VCaP (cell line): ENCODE measurements around the gene GH1.
"Not testable (repeated sequence)": the region's sequence is repeated elsewhere in the genome, so short reads cannot be mapped to it uniquely, and the experiment has no call there.

Experiments used
- H3K27ac ChIP-seq: fragments of 450-650 bp; 2 replicates; pipeline ENCODE4 v1.5.1; 2017
- TF ChIP-seq, protein P1 (sequence below): fragments of 450-650 bp; conservative IDR thresholded peaks from 2 replicates; pipeline ENCODE4 v1.5.1; 2017; ENCODE audit warnings: mild to moderate bottlenecking, moderate library complexity

GH1 gene

GRCh38 chr17:63881935-63882601 is 36.6 kb downstream of the GH1 start, which contains the start of gene GH2:
TSS of gene GH2 (minus strand) at chr17:63881944. CDS start at chr17:63881801, 143 bp downstream.
- H3K27ac ChIP-seq: no peak within 1 kb of the TSS
- TF ChIP-seq, protein P1, sequence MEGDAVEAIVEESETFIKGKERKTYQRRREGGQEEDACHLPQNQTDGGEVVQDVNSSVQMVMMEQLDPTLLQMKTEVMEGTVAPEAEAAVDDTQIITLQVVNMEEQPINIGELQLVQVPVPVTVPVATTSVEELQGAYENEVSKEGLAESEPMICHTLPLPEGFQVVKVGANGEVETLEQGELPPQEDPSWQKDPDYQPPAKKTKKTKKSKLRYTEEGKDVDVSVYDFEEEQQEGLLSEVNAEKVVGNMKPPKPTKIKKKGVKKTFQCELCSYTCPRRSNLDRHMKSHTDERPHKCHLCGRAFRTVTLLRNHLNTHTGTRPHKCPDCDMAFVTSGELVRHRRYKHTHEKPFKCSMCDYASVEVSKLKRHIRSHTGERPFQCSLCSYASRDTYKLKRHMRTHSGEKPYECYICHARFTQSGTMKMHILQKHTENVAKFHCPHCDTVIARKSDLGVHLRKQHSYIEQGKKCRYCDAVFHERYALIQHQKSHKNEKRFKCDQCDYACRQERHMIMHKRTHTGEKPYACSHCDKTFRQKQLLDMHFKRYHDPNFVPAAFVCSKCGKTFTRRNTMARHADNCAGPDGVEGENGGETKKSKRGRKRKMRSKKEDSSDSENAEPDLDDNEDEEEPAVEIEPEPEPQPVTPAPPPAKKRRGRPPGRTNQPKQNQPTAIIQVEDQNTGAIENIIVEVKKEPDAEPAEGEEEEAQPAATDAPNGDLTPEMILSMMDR: peak; percentile 63

DNA sequence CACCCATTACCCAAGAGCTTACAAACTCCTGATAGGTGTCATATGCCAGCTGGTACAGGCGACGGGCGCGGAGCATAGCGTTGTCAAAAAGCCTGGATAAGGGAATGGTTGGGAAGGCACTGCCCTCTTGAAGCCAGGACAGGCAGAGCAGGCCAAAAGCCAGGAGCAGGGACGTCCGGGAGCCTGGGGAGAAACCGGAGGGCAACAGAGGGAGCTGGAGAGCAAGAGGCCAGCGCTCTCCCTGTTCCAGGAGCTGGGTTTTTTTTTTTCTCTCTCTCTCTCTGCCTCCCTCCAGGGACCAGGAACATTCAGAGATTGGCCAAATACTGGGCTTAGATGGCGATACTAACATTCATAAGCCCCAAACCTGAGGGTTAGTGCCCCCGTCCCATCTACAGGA is 37.3 kb downstream of the GH1 start:
- H3K27ac ChIP-seq: not testable (repeated sequence)

- no peak overlapping the region for H3K27ac ChIP-seq
- TF ChIP-seq, protein P1: no peak
Observed at GRCh38 chr17:63880706-63881105, 37.9 kb downstream of the GH1 start.

- not testable (repeated sequence) for H3K27ac ChIP-seq
Observed at GRCh38 chr17:63878413-63878812, 40.2 kb downstream of the GH1 start.

- not testable (repeated sequence) for H3K27ac ChIP-seq
Observed at GRCh38 chr17:63874693-63875092, 43.9 kb downstream of the GH1 start.

DNA sequence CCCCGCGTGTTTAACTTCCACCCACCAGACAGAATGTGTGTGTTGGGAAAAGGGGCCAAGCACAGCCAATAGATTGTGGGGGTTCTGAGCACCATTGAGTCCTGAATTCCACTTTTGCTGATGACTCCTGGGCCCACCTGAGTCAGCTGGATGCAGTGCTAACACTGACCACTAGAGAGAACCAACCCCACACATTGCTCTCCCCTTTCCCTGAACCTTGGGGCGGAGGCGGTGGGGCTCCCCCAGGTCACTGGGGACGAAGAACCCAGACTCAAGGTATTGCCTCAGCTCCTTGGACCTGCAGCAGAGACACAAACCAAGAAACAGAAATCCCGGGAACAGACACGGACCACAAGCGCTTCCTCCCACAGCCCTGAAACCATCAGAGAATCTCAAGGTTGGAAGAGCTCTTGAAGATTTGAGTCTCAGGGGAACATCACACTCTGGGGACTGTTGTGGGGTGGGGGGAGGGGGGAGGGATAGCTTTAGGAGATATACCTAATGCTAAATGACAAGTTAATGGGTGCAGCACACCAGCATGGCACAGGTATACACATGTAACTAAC is 44.5 kb downstream of the GH1 start:
- H3K27ac ChIP-seq: not testable (repeated sequence)

- not testable (repeated sequence) for H3K27ac ChIP-seq
Observed at GRCh38 chr17:63873577-63873976, 45.1 kb downstream of the GH1 start, which contains the start of gene CSH2. TSS of gene CSH2 (minus strand) at chr17:63873677. CDS start at chr17:63873614, 63 bp downstream.

- H3K27ac ChIP-seq: not testable (repeated sequence)
Observed at GRCh38 chr17:63871646-63872365, 46.8 kb downstream of the GH1 start.

GRCh38 chr17:63870292-63870665 is 48.4 kb downstream of the GH1 start:
- not testable (repeated sequence) for H3K27ac ChIP-seq

DNA sequence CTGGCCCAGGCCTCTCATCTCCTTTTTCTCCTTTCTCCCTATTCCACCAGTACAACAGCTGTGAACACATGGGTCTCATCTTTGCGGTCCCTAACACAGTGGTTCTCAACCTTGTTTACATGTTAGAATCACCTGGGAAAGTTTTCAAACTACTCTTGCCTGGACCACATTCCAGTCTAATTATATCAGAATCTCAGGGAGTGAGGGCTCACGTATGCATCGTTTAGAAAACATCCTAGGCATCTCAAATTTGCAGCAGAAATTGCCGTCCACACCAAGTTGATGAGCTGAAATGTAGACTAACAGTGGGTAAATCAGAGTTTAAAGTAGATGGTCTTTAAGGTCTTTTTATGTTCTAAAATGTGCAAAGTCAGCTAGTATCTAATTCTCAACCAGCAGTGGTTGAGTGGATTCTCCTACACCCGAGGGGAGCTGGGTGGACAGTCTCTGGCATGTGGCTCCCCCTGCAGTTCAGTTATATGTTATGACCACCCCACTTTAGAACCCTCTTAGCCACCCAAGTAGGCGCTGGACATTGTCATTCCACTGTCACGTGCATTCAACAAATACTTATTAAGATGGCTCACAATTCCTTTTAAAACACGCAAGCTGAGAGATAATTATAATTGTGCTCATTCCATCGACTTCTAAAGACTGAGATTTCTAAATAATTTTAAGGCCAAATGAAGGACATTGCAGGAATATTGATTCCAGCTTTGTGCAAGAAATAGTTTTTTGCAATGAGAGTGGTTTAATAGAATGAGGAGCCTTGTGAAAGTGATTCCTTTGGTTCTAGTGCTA is 48.9 kb downstream of the GH1 start:
- not testable (repeated sequence) for H3K27ac ChIP-seq
